HepG2 (cell line): ENCODE results near the gene AGAP1. TPM values are rescaled to one million over a fixed set of nuclear protein-coding genes. Genes with fewer than 3 reads are reported as not detected.

Source experiments
- CHCHD3 ChIP-seq: sonication (generic); formaldehyde crosslinking; IDR thresholded peaks from 2 replicates; pipeline ENCODE4 v1.8.0; 2022; ENCODE audit warnings: mild to moderate bottlenecking, missing genetic modification reagents, moderate library complexity
- CREB1 ChIP-seq, 2 experiments: fragments of 450-650 bp in 1 of 2; IDR thresholded peaks; 2 replicates each; pipeline ENCODE4 v1.6.1; 2016 to 2017; ENCODE audit warnings: control low read depth in 1 of 2, mild to moderate bottlenecking in 1 of 2, missing compliant biosample characterization in 1 of 2, missing genetic modification characterization in 1 of 2
- DNMT3B ChIP-seq: conservative IDR thresholded peaks from 2 replicates; pipeline ENCODE4 v1.6.1; 2016; ENCODE audit warnings: missing biosample characterization, control low read depth
- GMEB2 ChIP-seq: IDR thresholded peaks from 2 replicates; pipeline ENCODE4 v1.6.1; 2016; ENCODE audit warnings: missing biosample characterization, missing genetic modification reagents, low read depth
- HOXA9 ChIP-seq: sonication (generic); formaldehyde crosslinking; IDR thresholded peaks from 2 replicates; pipeline ENCODE4 v1.8.1; 2022; ENCODE audit warnings: missing genetic modification reagents, mild to moderate bottlenecking, moderate library complexity, borderline replicate concordance
- MAZ ChIP-seq, 2 experiments: sonication (generic) in 1 of 2; formaldehyde crosslinking in 1 of 2; IDR thresholded peaks; 2 replicates each; pipeline versions ENCODE4 v1.5.0 to v1.6.1; 2012 to 2020; ENCODE audit warnings: low read depth in 2 of 2, mild to moderate bottlenecking in 2 of 2, borderline replicate concordance in 1 of 2, improper control_type of control experiment in 1 of 2, low read length in 1 of 2, missing genetic modification reagents in 1 of 2, moderate library complexity in 1 of 2
- MTF1 ChIP-seq: sonication (generic); formaldehyde crosslinking; IDR thresholded peaks from 2 replicates; pipeline ENCODE4 v1.5.0; 2020; ENCODE audit warnings: missing genetic modification reagents
- NR3C1 ChIP-seq: sonication (generic); formaldehyde crosslinking; IDR thresholded peaks from 2 replicates; pipeline ENCODE4 v1.4.0; 2020; ENCODE audit warnings: missing genetic modification reagents
- PCBP2 ChIP-seq: fragments of 200-400 bp; formaldehyde crosslinking; optimal IDR thresholded peaks from 2 replicates; pipeline ENCODE3; 2018; ENCODE audit warnings: low read length, low read depth; ENCODE audit not compliant: poor library complexity, severe bottlenecking
- STAG1 ChIP-seq: sonication (generic); formaldehyde crosslinking; IDR thresholded peaks from 2 replicates; pipeline ENCODE4 v1.4.0; 2020; ENCODE audit warnings: missing genetic modification reagents
- TCF7L2 ChIP-seq: IDR thresholded peaks from 2 replicates; pipeline ENCODE4 v1.6.1; 2011; ENCODE audit warnings: mild to moderate bottlenecking, low read depth, low read length, moderate library complexity
- THAP11 ChIP-seq: IDR thresholded peaks from 2 replicates; pipeline ENCODE4 v1.6.1; 2016; ENCODE audit warnings: missing biosample characterization, missing genetic modification reagents
- WIZ ChIP-seq: sonication (generic); formaldehyde crosslinking; IDR thresholded peaks from 2 replicates; pipeline ENCODE4 v1.5.1; 2020; ENCODE audit warnings: mild to moderate bottlenecking, missing genetic modification reagents
- ZNF18 ChIP-seq: sonication (generic); formaldehyde crosslinking; IDR thresholded peaks from 2 replicates; pipeline ENCODE4 v1.8.0; 2022; ENCODE audit warnings: mild to moderate bottlenecking, missing genetic modification reagents; ENCODE audit not compliant: insufficient replicate concordance
- ZNF530 ChIP-seq: sonication (generic); formaldehyde crosslinking; IDR thresholded peaks from 2 replicates; pipeline ENCODE4 v1.5.0; 2020; ENCODE audit warnings: low read depth, mild to moderate bottlenecking, missing genetic modification reagents
- ZNF580 ChIP-seq: IDR thresholded peaks from 2 replicates; pipeline ENCODE4 v1.6.1; 2016; ENCODE audit warnings: low read depth, borderline replicate concordance
- ZNF598 ChIP-seq: sonication (generic); formaldehyde crosslinking; IDR thresholded peaks from 2 replicates; pipeline ENCODE4 v1.5.1; 2020; ENCODE audit warnings: mild to moderate bottlenecking, missing genetic modification reagents, borderline replicate concordance
- polyA plus RNA-seq, 8 experiments: library from polyadenylated mRNA; depleted of rRNA in 3 of 8; stranded (reverse) in 7 of 8; unstranded in 1 of 8; fragments of >200 nt; fragmentation: Illumina TruSeq in 4 of 8; extraction: Trizol in 4 of 8; gene quantifications; 2 replicates each; pipeline versions ENCODE4 v1.2.1 to v1.2.3, GENCODE V29; 2011 to 2016; ENCODE audit warnings: low read depth in 4 of 8, missing spikeins in 1 of 8, mixed read lengths in 1 of 8; ENCODE audit not compliant: insufficient read depth in 1 of 8
- total RNA-seq, 5 experiments: library from RNA; depleted of rRNA; stranded (reverse); fragments of >200 nt; fragmentation: Illumina TruSeq; extraction: Trizol; gene quantifications; 2 replicates each; pipeline ENCODE4 v1.2.3, GENCODE V29; 2016; ENCODE audit warnings: low read depth in 1 of 5
- TF ChIP-seq, protein P1 (sequence below): sonication (generic); formaldehyde crosslinking; conservative IDR thresholded peaks from 2 replicates; pipeline ENCODE4 v1.4.0; 2020; ENCODE audit warnings: missing genetic modification reagents
- TF ChIP-seq, protein P2 (sequence below): IDR thresholded peaks from 2 replicates; pipeline ENCODE4 v1.4.0; 2020; ENCODE audit warnings: mild to moderate bottlenecking, missing genetic modification reagents

The AGAP1 gene
- total and polyA plus RNA-seq, 2 of the 13 experiments (the other 11 are each of a cell fraction or from before 2014, with no cell fraction given), result 21.2 to 32.7 TPM

DNA sequence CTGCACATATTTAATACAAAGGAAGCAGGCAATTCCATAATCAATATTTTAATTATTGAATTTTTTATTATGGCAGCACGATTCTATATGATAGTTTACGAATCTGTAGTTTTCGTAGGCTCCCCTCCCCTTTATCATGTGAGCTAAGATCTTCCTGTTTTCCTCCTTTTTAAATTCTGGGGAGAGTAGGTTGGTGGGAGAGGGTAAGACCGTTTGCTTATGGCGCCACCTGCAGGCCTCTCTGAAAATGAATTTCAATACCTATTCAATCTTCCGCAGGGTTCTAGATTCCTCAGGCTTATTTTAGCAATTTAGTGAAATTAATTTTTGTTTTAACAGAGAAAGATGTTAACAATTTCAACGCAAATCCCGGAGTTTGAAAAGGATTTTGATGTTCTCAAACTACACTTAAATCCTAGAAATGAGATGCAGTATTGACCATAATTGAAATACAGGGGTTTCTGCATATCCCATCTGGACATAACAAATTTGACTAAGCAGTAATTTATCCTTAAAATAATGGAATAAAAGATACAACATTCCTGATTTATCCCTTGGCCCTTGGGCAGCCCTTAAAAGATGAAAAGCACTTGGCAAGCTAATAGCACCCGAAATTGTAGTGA lies 687.1 kb downstream of the AGAP1 start (continued):
- TF ChIP-seq, protein P1, sequence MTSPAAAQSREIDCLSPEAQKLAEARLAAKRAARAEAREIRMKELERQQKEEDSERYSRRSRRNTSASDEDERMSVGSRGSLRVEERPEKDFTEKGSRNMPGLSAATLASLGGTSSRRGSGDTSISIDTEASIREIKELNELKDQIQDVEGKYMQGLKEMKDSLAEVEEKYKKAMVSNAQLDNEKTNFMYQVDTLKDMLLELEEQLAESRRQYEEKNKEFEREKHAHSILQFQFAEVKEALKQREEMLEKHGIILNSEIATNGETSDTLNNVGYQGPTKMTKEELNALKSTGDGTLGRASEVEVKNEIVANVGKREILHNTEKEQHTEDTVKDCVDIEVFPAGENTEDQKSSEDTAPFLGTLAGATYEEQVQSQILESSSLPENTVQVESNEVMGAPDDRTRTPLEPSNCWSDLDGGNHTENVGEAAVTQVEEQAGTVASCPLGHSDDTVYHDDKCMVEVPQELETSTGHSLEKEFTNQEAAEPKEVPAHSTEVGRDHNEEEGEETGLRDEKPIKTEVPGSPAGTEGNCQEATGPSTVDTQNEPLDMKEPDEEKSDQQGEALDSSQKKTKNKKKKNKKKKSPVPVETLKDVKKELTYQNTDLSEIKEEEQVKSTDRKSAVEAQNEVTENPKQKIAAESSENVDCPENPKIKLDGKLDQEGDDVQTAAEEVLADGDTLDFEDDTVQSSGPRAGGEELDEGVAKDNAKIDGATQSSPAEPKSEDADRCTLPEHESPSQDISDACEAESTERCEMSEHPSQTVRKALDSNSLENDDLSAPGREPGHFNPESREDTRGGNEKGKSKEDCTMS (CRISPR knock-in tag), result no peak
- TF ChIP-seq WIZ (CRISPR knock-in tag), result no peak
- TF ChIP-seq CREB1 (IDR thresholded peaks at IDR 0.05), result no peak
- no peak for TF ChIP-seq CREB1 (CRISPR knock-in tag; IDR thresholded peaks at IDR 0.05)
- peak; percentile 90 for TF ChIP-seq STAG1 (CRISPR knock-in tag)
- TF ChIP-seq DNMT3B (CRISPR knock-in tag), result no peak
- TF ChIP-seq PCBP2, result no peak
- TF ChIP-seq THAP11, result 0 out of 2 replicates have a peak, but pooled peaks have one; percentile 9
- no peak for TF ChIP-seq TCF7L2
- TF ChIP-seq HOXA9 (CRISPR knock-in tag), result no peak
- TF ChIP-seq ZNF18, result no peak
- TF ChIP-seq GMEB2 (CRISPR knock-in tag), result no peak
- TF ChIP-seq ZNF530 (CRISPR knock-in tag), result no peak
- no peak for TF ChIP-seq ZNF598
- no peak for TF ChIP-seq MTF1 (CRISPR knock-in tag)
- TF ChIP-seq, protein P2, sequence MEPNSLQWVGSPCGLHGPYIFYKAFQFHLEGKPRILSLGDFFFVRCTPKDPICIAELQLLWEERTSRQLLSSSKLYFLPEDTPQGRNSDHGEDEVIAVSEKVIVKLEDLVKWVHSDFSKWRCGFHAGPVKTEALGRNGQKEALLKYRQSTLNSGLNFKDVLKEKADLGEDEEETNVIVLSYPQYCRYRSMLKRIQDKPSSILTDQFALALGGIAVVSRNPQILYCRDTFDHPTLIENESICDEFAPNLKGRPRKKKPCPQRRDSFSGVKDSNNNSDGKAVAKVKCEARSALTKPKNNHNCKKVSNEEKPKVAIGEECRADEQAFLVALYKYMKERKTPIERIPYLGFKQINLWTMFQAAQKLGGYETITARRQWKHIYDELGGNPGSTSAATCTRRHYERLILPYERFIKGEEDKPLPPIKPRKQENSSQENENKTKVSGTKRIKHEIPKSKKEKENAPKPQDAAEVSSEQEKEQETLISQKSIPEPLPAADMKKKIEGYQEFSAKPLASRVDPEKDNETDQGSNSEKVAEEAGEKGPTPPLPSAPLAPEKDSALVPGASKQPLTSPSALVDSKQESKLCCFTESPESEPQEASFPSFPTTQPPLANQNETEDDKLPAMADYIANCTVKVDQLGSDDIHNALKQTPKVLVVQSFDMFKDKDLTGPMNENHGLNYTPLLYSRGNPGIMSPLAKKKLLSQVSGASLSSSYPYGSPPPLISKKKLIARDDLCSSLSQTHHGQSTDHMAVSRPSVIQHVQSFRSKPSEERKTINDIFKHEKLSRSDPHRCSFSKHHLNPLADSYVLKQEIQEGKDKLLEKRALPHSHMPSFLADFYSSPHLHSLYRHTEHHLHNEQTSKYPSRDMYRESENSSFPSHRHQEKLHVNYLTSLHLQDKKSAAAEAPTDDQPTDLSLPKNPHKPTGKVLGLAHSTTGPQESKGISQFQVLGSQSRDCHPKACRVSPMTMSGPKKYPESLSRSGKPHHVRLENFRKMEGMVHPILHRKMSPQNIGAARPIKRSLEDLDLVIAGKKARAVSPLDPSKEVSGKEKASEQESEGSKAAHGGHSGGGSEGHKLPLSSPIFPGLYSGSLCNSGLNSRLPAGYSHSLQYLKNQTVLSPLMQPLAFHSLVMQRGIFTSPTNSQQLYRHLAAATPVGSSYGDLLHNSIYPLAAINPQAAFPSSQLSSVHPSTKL (CRISPR knock-in tag), result no peak
- TF ChIP-seq MAZ (IDR thresholded peaks at IDR 0.05; ENCODE audit: borderline replicate concordance, low read depth, low read length), result no peak
- no peak for TF ChIP-seq MAZ (CRISPR knock-in tag; IDR thresholded peaks at IDR 0.05; ENCODE audit: low read depth)
- no peak for TF ChIP-seq ZNF580
- TF ChIP-seq CHCHD3 (CRISPR knock-in tag), result no peak
- no peak for TF ChIP-seq NR3C1 (CRISPR knock-in tag)
